Measurements from ENCODE around the gene STX8. TPM values are rescaled to one million over a fixed set of nuclear protein-coding genes. Genes with fewer than 3 reads are reported as not detected.

Gene STX8
- total RNA-seq, 1 experiment from 2014 or later: 38.8 TPM

DNA sequence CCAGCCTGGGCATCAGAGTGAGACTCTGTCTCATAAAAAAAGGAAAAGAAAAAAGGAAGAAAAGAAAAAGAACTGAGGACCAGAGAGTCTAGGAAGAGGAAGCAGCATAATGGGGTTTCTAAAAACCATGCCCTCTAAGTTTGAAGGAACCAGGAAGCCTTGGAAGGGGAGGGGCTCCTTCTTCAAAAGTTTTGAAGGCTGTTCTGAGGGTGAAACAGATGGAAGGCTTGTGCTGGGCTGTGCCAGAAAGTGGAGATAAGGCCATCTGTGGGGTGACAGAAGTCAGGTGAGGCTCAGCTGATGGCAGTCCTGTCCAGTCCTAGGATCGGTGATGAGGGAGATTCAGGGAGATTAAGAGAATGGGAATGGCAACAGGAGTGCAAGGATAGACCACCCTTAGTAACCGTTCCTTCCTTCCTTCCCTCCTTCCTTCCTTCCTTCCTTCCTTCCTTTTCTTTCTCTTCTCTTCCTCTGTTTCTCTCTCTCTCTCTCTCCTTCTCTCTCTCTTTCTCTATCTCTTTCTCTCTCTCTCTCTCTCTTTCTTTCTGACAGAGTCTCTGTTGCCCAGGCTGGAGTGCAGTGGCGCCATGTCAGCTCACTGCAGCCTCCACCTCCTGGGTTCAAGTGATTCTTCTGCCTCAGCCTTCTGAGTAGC lies 371.7 kb downstream of the STX8 start:
- no peak overlapping the region for H3K4me3 ChIP-seq (replicated peaks in 1 of 2; ENCODE audit: low read depth in 1 of 2, low read length in 2 of 2)
- no peak for ATAC-seq

DNA sequence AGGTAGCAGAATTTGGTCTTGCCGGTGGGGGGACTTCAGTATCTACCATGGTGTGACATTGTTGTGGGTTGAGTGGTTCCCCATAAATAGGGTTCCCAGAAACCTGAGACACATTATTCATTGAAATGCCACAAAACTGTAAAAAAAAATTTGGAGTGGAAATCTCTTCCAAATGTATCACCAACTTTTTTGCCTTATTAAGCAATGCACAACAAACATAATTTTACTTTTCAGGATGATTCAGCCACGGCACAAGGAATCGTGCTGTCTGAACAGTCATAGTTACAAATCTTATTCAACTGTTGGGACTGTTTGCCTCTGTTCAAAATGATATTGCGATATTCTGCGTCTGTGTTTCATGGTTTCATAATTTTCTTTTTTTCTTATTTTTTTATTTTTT lies 373.1 kb downstream of the STX8 start:
- no peak overlapping the region for H3K27ac ChIP-seq (ENCODE audit: low read depth, low read length)
- CTCF ChIA-PET: no interaction called here
- H3K36me3 ChIP-seq (ENCODE audit: control insufficient read depth in 1 of 2, insufficient read depth in 2 of 2, low read length in 2 of 2): no peaks in the 10 kb centered on the region
- RAD21 ChIA-PET (ENCODE audit: low non-redundant PET in 1 of 2, low total read pairs in 2 of 2, uncharacterized antibody in 2 of 2, unreplicated experiment in 2 of 2): no interaction called here
- no peaks in the 10 kb centered on the region for H4K20me1 ChIP-seq (ENCODE audit: insufficient read depth)
- POLR2A ChIA-PET: no interaction called here
- ATAC-seq: no peak
- no peak overlapping the region for H2AFZ ChIP-seq (ENCODE audit: low read depth, low read length, poor library complexity, severe bottlenecking)
- H3K4me2 ChIP-seq (ENCODE audit: low read length): no peak overlapping the region
- H3K79me2 ChIP-seq (ENCODE audit: insufficient read depth, low read length): no peaks in the 10 kb centered on the region
- intact Hi-C loops (cut with micrococcal nuclease): no loop called here
- TF ChIP-seq, protein P1, sequence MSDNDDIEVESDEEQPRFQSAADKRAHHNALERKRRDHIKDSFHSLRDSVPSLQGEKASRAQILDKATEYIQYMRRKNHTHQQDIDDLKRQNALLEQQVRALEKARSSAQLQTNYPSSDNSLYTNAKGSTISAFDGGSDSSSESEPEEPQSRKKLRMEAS (IDR thresholded peaks at IDR 0.05): no peak
- no peak for TF ChIP-seq CEBPB (IDR thresholded peaks at IDR 0.05; ENCODE audit: low read depth)
- H3K4me3 ChIP-seq (replicated peaks in 1 of 2; ENCODE audit: low read depth in 1 of 2, low read length in 2 of 2): no peak overlapping the region
- no TSS peak for BruUV-seq (replicated peaks)
- no peak overlapping the region for H3K9ac ChIP-seq (ENCODE audit: low read length)
- no peaks in the 10 kb centered on the region for H3K9me2 ChIP-seq (ENCODE audit: insufficient read depth)
- DNase-seq (ENCODE audit: low read depth, low spot score): no peak
- H3K4me1 ChIP-seq (ENCODE audit: control insufficient read depth in 1 of 2, insufficient read depth in 2 of 2, low read length in 2 of 2): peaks cover 2 to 4% of the 10 kb centered on the region in 2 experiments; a peak in 3 of 4 replicates
- H3K9me3 ChIP-seq (ENCODE audit: control insufficient read depth in 1 of 2, insufficient read depth in 1 of 2, low read depth in 1 of 2, low read length in 2 of 2): no peaks in the 10 kb centered on the region
- H3K27me3 ChIP-seq (ENCODE audit: insufficient read depth, low read length): no peaks in the 10 kb centered on the region

More for the DNA sequence above, 371.7 kb downstream of the STX8 start:
- Histone ChIP-seq H3K79me2 (ENCODE audit: insufficient read depth, low read length) (no peaks in the 10 kb centered on the region), H3K4me1 (ENCODE audit: control insufficient read depth in 1 of 2, insufficient read depth in 2 of 2, low read length in 2 of 2) (no peaks in the 10 kb centered on the region), H3K27me3 (ENCODE audit: insufficient read depth, low read length) (no peaks in the 10 kb centered on the region), H3K9me2 (ENCODE audit: insufficient read depth) (no peaks in the 10 kb centered on the region), H3K36me3 (ENCODE audit: control insufficient read depth in 1 of 2, insufficient read depth in 2 of 2, low read length in 2 of 2) (no peaks in the 10 kb centered on the region), H3K9me3 (ENCODE audit: control insufficient read depth in 1 of 2, insufficient read depth in 1 of 2, low read depth in 1 of 2, low read length in 2 of 2) (no peaks in the 10 kb centered on the region), H3K4me2 (ENCODE audit: low read length) (no peak overlapping the region), H2AFZ (ENCODE audit: low read depth, low read length, poor library complexity, severe bottlenecking) (no peak overlapping the region), H3K27ac (ENCODE audit: low read depth, low read length) (no peak overlapping the region), H3K9ac (ENCODE audit: low read length) (no peak overlapping the region), H4K20me1 (ENCODE audit: insufficient read depth) (no peaks in the 10 kb centered on the region)
- ChIA-PET RAD21 (ENCODE audit: low non-redundant PET in 1 of 2, low total read pairs in 2 of 2, uncharacterized antibody in 2 of 2, unreplicated experiment in 2 of 2) (no interaction called here), CTCF (no interaction called here), POLR2A (no interaction called here)
- TF ChIP-seq EZH2phosphoT487 (IDR thresholded peaks at IDR 0.05; ENCODE audit: borderline replicate concordance) (no peak), SIN3A (IDR thresholded peaks at IDR 0.05; ENCODE audit: low read depth) (no peak), POLR2A (IDR thresholded peaks at IDR 0.05; ENCODE audit: borderline replicate concordance, extremely low read depth, insufficient read depth, insufficient read length) (no peak), CEBPB (IDR thresholded peaks at IDR 0.05; ENCODE audit: low read depth) (no peak), ZNF274 (IDR thresholded peaks at IDR 0.05; ENCODE audit: low read depth, low read length) (no peak), SRF (IDR thresholded peaks at IDR 0.05; ENCODE audit: low read depth) (no peak), EGR1 (IDR thresholded peaks at IDR 0.05; ENCODE audit: low read depth) (no peak), YY1 (IDR thresholded peaks at IDR 0.05; ENCODE audit: extremely low read depth, insufficient replicate concordance, low read depth, low read length) (no peak), ZFX (IDR thresholded peaks at IDR 0.05) (no peak), POLR2AphosphoS5 (IDR thresholded peaks at IDR 0.05; ENCODE audit: low read depth, low read length) (no peak), FOSL1 (IDR thresholded peaks at IDR 0.05; ENCODE audit: low read depth) (no peak)
- intact Hi-C loops (cut with micrococcal nuclease): no loop called here
- no peak for DNase-seq (ENCODE audit: low read depth, low spot score)
- no TSS peak for BruUV-seq (replicated peaks)
